ENCODE measurements around the gene GOSR1.

- TF ChIP-seq YY1 (IDR thresholded peaks at IDR 0.05; ENCODE audit: insufficient read depth, insufficient read length) (no peak), ZNF274 (IDR thresholded peaks at IDR 0.05; ENCODE audit: low read depth, low read length) (no peak), SUZ12 (IDR thresholded peaks at IDR 0.05; ENCODE audit: extremely low read depth, insufficient read depth, insufficient read length) (no peak)
These were observed 93.0 kb downstream of the GOSR1 start for GRCh38 chr17:30570191-30570590.

All from NT2/D1 (cell line).